HG02981 (cell line): ENCODE results near the gene NLRP6.
A peak's percentile ranks its signal among the peaks of the same experiment; 100 is the strongest.
"Not testable (repeated sequence)": the region's sequence is repeated elsewhere in the genome, so short reads cannot be mapped to it uniquely, and the experiment has no call there.

ENCODE experiments used
- ATAC-seq: cut with Tn5 transposase; IDR thresholded peaks from one replicate; pipeline ENCODE4 v1.9.1; 2021; ENCODE audit warnings: mild to moderate bottlenecking, moderate library complexity; ENCODE audit not compliant: unreplicated experiment

NLRP6 gene

DNA sequence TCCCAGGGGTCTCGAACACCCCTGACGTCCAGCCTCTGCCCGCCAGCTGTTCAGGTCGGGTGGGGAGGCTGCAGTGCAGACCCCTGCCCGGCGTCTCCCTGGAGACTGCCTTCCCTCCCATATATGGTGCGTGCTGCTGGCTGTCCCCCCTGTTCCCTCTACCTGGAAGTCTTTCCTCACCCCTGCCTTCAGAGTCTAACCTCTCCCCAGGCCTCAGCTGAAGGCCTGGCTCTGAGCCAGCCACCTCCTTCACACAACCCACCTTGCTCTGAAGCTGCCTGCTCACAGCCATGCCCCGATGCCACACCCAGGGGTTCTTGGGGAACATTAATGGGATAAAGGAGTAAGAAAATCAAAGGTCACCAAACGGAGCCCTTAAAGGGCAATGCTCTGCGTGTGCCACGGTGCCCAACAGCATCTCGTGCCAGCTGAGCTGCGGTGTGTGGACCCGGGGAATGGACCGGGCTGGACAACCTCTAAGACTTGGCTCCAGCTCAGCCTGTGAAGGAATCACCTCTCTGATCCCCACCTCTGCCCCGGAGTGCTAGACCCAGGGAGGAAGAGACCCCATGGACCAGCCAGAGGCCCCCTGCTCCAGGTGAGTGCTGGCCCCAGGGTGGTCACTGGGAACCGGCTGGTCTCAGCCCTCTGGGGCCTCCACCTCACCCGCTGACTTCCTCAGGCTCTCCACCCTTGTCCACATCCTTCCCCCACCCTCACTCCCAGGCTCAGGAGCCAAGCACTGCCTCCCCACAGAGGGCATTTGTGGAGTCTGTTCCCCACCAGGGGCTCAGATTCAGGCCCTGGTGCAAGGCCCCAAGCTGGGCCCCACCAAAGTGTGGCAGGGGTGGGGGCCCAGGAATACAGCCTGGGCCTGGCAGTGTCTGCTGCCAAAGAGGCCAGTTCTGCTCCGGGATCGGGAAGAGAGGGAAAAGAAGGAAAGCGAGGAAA lies at the start of gene NLRP6:
TSS of gene NLRP6 (plus strand) at position 407 of the 951 bp plus-strand sequence. CDS start at position 570, 163 bp downstream.
- ATAC-seq: no peak

DNA sequence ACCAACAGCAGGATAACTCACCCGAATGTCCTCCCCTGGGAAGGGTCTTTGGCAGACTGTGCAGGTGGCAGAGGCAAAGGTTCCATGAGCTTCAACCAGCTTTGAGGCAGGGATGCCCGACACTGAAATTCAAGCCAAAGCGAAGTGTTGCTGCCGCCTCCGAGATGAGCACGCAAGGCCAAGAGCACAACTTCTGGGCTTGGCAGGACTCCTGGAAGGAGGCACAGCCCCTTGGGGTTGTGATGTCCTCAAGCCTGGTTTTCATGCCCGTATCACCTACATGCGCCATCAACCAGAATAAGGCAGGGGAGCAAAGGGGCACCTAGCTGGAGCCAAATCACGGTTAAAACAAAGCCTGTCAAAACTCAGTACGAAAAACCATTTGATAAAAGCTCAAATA lies 47.8 kb upstream of the NLRP6 start:
- no peak for ATAC-seq

DNA sequence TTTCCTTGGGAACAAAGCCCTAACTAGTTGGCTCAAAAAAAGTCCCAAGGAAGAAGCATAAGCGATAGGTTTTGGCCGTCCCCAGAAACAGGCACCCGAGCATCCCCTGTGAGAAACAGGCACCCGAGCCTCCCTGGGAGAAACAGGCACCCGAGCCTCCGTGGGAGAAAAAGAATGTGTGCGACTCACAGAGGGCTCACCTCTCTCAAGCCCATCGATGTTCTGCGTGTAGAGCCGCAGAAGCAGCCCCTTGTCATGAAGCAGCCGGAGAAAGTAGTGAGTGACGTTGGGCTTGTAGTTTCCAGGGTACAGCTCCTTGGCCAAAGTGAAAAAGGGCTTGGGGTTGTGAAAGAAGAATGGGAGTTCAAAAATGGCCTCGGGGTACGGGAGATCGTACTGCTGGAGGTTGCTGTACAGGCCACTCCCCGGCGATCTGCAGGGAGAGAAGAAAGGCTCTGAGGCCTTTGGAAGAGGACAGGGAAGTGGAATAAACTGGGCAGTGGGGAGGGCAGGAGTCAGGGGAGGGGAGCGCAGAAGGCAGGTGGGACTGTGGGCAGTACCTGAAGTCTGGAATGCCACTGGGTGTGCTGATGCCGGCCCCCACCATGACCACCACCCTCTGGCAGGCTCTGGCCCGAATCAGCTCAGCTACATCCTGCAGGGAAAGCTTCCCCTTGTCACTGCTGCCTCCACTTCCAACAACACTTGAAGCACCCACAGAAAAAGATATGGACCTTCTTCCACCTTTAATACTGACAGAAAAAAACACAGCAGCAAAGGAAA lies 45.2 kb upstream of the NLRP6 start:
- no peak for ATAC-seq

DNA sequence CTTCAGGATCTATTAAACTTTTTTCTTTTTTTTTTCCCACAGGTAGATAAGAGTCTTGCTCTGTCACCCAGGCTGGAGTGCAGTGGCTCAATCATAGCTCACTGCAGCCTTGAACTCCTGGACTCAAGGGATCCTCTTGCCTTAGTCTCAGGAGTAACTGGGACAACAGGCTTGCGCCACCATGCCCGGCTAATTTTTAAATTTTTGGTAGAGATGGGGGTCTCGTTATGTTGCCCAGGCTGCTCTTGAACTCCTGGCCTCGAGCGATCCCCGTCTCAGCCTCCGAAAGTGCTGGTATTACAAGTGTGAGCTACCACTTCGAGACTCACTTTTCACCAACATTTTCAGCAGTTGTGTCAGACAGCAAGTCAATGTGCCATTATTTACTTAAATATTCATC lies 43.0 kb upstream of the NLRP6 start:
- no peak for ATAC-seq

DNA sequence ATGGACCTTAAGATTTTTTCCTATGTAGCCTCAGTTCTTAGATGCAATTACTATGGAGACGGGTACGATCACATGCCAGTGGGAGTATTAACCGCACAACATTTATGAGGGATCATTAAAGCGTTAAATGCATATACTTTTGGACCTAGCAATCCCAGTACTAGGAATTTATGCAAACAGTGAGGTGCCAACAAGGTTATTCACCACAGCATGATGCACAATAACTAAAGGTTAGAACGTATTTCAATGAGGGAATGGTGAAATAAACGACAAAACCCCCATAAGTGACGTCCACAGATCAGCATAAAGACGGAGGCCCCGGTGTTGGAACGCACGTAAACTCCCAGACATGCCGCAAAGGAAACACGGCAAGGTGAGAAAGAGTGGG lies 42.6 kb upstream of the NLRP6 start:
- ATAC-seq: peak; percentile 14

DNA sequence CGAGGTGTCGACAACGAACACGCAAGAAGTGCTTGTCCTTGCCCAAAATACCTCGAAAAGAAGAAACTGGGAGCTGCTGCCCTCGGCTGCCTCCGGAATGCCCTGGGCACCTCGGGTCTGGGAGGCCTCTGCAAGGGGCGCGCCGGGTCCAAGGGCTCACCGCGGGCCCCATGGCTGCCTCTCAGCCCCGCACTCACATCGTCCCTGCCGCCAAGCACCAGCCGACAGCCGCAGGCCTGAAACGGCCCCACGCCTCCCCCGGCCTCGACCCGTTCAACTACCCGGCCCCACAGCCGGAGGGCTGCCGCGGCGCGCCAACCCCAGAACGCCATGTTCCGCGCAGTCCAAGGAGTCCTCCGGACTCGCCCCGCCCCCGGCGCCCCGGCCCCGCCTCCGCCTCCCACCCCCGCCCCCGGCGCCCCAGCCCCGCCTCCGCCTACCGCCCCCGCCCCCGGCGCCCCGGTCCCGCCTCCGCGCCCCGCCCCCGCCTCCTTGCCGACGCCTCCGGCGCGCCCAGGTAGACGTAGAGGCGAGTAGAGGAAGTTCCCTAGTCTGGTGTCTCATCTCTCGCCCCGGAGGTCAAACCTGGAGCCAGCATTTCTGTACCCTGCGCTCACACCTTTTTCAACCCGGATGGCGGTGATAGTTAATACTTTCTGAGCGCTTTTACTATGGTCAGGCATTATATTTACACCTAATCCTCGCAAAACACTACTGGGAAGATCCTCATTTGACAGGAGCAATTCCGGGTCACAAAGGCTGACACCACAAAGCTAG lies 42.0 kb upstream of the NLRP6 start, which contains the start of gene SIRT3:
TSS of gene SIRT3 (minus strand) at position 346 of the 777 bp plus-strand sequence. CDS start at position 332, 14 bp downstream.
- peak; percentile 68 for ATAC-seq

DNA sequence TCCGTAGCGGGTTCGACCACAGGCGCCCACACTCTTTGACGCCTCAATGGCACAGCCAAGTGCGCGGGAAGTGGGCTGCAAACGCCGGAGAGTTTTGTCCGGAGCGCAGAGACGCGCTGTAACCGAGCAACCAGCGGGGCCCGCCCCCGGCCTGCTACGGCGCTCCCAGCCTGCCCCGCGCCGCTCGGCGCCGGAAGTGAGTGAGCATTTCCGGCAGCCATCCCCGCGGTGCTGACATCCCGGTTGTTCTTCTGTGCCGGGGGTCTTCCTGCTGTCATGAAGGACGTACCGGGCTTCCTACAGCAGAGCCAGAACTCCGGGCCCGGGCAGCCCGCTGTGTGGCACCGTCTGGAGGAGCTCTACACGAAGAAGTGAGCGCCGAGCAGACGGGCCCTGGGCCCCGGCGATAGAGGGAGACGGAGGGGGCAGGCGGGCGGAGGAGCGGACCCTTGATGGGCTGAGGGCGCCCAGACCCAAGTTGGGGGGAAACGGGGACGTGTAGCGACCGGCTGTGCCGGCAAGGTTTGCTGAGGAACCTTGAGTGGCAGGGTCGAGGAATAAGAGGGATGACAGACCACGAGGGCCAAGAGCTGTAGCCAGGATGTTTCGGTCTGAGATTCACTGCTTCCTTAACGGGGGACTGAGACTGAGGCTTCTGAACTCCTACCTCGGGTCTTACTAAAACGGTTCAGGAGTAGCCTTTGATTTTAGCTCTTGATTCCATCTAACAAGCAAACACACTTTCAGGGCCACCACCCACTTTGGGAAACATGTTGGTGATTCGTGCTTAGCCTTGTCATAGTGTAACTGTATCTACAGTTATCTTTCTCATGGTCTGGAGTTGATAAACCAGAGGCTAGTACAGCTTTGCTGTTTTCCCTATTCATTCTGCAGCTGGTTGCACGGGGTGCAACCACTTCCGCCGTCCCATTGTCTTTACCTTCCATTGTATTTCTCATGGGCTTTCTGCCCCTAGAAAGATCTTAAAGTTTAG lies 41.1 kb upstream of the NLRP6 start, which contains the start of gene PSMD13:
TSS of gene PSMD13 (plus strand) at position 203 of the 994 bp plus-strand sequence. CDS start at position 277, 74 bp downstream.
- ATAC-seq: peak; percentile 78

DNA sequence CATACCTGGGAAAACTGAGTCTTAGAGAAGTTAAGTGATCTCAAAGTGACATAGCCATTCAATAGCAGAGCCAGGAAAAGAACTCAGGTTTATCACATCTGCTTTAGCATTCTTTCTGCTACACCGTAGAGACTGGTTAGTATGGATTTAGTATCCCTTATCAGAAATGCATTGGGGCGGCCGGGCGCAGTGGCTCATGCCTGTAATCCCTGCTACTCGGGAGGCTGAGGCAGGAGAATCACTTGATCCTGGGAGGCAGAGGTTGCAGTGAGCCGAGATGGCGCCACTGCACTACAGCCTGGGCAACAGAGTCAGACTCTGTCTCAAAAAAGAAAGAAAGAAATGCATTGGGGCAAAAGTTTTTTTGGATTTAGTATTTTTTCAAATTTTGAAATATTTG lies 39.9 kb upstream of the NLRP6 start:
- not testable (repeated sequence) for ATAC-seq

DNA sequence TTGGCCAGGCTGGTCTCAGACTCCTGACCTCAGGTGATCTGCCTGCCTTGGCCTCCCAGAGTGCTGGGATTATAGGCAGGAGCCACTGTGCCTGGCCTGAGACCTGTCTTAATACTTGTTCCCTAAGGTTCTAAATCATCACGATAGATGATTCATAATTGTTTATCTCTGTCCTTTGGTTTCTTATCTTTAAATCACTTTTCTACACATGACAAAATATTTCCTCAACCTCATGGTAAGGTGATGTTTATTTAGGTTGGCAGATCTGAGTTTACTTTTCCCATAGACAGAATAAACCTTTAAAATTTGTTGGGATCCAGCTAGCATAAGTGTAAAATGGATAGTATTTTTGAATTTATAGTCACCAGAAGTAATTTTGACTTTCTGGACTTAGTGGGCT lies 37.9 kb upstream of the NLRP6 start:
- no peak for ATAC-seq

DNA sequence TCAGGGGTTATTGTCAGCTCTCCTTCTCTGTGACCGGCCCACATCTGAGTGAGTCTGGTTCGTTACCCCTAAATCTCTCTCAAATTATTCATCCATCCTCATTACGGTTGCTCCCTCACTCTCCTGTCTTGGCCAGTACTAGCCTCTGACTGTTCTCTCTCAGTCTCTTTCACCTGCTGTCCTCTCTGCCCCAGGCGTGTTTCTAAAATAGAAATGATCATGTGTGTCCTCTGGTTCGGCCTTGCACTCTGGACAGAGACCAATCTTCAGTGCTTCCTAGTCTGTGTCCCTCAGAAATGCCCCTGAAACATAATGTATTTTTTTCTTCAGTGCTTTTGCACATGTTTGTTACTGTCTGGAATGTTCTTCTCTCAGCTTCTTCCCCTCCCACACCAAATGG lies 36.6 kb upstream of the NLRP6 start:
- no peak for ATAC-seq

DNA sequence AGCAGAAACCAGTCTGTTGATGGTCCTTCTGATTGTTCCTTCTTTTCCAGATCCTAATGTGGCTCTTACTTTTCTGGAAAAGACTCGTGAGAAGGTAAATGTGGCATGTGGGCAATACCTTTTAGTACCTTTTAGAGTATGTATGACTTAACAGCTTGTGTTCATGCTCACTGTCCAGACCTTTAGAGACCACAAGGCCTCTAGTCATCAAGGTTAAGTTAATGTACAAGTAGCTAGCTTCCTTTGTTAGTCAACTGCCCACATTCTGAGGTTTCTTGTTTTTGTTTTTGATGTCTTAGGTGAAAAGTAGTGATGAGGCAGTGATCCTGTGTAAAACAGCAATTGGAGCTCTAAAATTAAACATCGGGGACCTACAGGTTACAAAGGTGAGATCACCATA lies 33.8 kb upstream of the NLRP6 start:
- no peak for ATAC-seq

DNA sequence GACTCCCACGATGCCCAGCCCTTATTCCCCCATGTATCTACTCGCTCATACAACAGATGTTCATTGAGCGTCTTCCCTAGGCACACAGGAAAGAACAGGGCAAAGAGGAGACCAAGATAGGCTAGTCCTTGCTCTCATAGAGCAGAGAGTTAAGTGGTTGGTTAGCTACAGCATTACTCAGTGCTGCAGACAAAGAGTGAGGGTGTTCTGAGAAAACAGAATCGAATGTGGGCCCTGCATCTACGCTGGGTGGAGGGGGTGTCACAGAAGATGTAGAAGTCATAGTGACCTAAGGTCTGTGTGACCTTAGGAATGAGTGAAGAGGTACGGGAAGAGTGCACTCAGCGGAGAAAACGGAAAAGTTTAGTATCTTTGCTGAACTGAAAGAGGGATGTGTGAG lies 29.1 kb upstream of the NLRP6 start:
- ATAC-seq: no peak

DNA sequence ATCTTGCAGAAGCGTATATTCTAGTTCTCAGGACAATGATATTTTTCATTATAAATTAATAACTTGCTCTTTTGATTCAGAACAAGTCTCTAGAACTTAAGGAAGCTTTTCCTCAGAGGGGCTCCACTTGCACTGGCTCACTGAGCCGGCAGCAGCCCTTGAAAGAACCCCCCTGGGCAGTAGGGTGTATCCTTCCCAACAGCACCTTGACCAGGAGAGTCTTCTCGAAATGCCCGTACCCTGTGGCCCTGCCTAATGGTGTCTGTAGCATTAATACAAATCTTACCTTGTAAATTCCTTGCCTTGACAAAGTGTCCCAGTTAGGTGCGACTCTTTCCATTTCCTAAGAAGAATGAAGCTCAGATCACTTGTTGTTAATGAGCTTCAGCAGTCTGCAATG lies 27.9 kb upstream of the NLRP6 start:
- ATAC-seq: no peak

DNA sequence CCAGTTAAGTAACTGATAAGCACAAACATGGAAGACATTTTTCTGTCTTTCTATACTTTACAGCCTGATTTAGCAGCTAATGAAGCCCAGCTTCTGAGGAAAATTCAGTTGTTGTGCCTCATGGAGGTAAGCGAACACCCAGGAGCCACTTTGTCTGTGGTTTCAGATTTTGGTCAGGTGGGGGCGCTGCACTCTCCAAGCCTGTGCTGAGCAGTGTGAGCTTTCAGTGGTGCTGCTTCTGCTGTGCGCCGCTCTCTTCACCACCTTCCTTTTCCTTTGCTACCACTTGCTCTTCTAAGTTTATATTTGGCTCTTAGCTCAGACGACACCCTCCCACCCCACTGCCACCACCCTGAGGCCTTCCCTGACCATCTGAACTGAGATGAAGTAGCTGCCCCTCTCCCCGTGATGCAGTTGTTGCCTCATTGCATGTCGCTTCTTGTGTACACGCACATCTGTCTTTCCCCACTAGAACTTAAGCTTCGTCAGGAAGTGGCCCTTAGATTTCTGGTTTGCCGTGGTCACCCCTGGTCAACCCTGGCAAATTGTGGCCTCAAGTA lies 27.4 kb upstream of the NLRP6 start:
- ATAC-seq: no peak

DNA sequence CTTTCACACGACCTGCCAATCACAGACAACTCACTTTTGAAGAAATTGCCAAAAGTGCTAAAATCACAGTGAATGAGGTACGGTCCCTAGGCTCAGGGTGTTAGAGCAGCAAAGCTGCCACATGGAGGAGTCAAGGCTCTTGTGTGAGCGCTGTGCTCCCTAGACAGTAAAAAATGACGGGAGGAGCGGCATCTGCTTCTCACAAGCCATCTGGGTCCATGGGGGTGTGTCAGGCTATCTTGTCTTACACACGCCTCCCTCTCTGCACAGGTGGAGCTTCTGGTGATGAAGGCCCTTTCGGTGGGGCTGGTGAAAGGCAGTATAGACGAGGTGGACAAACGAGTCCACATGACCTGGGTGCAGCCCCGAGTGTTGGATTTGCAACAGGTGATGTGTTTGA lies 26.7 kb upstream of the NLRP6 start:
- ATAC-seq: no peak

DNA sequence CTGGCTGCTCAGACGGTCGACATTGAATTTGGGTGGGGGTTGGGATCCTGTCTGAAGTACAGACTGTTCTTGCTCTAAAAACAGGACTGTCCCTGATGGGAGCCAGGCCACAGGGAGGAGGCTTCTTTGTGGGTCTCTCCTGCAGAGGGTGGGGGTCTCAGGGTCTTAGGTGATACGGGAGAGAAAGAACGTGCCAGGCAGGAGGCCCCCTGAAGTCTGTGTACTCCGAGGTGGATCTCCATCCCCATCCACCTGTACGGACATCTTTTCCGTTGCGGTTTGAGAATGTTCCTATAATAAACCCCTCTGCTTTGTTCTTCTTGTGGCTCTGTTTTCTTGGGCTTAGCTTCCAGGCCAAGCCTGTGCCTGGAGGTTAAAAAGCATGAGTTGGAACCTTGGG lies 25.5 kb upstream of the NLRP6 start:
- ATAC-seq: no peak

DNA sequence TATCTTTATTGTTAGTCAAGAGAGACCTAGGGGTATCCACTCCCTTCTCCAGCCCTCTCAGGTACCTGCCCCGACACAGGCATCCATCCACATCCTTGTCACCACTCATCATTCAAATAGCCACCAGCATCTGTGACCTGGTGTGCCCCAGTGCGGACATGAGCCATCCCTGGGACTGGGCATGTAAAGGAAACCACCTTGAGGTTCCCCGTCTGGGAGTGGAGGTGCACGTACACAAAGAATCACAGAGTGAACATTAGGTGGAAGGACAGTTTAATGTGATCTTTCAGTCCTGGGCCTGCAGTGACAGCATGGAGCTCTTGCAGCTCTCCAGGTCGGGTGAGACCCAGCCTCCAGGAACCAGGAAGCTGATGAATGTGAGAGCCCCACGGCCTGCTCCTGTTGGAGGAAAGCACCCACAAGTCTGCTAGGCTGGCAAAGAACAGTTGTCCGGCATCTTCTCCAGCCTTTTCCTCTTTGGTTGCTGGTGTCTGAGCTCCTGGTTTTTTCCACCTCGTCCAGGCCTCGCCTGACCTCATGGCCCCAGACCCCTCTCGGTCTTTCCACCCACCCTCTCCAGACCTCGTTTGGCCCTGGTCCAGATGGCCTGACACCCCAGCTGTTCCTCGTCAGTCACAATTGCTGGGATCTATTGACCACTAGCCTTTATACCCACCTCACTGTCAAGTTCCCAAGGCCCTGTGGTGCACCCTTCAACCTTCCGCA lies 24.9 kb upstream of the NLRP6 start:
- ATAC-seq: no peak

DNA sequence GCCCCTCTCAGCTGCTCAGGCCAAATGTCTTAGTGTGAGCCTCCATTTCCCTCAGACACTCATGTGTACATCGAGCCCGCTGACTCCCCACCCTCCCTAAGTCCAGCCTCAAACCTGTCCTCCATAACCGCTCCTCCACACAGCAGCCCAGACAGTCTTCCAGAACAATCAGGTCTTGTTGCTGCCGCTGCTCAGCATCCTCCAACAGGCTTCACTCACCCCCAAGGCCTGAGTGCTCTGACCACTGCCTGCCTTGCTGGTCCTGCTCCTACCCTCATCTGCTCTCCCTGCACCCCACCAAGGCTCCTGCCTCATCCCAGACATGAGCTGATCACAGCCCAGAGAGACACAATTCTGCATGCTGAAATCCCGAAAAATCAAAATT lies 24.3 kb upstream of the NLRP6 start:
- ATAC-seq: no peak

DNA sequence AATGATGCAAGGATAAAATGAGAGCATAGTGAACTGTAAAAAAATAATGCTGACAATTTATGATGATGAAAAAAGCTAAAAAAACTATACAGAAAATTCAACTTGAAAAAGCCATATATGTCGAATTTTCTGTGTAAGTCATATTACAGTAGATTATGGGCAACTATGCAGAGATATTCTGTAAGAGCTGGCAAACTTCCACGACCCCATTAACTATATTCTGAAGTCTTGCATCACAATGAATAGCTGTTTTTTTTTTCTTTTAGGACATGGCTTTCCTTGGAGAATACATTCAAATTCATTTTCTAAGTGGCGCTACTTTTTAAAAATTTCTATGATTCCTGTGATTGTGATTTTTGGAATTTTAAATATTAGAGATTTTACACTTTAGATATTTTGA lies 23.0 kb upstream of the NLRP6 start:
- no peak for ATAC-seq
